ENCODE results near the gene LETM1. TPM values are rescaled to one million over a fixed set of nuclear protein-coding genes. Genes with fewer than 3 reads are reported as not detected.

Gene LETM1
- total and polyA plus RNA-seq, 2 of the 8 experiments (the other 6 are each of a cell fraction or from before 2014, with no cell fraction given): 19.8 to 50.1 TPM

- H3K79me2 ChIP-seq (ENCODE audit: control insufficient read depth in 1 of 2, insufficient read depth in 2 of 2, low read length in 2 of 2): peaks cover 16 to 93% of the 10 kb centered on the region in 2 experiments
- peaks cover 18% of the 10 kb centered on the region for H3K79me1 ChIP-seq (ENCODE audit: low read depth, low read length)
- no peaks in the 10 kb centered on the region for H3K4me1 ChIP-seq (replicated peaks in 1 of 4; ENCODE audit: control insufficient read depth in 3 of 4, insufficient read depth in 4 of 4, low read length in 3 of 4)
- H3K4me3 ChIP-seq (ENCODE audit: extremely low read depth in 1 of 4, insufficient read depth in 2 of 4, low read depth in 3 of 4, low read length in 4 of 4): no peak overlapping the region
- H3K36me3 ChIP-seq (ENCODE audit: control insufficient read depth in 2 of 4, insufficient read depth in 4 of 4, low read length in 3 of 4): no peaks in the 10 kb centered on the region; a peak in 1 of 8 replicates
- no peak overlapping the region for H3K14ac ChIP-seq (ENCODE audit: insufficient read length)
- no peaks in the 10 kb centered on the region for H3K9me3 ChIP-seq (ENCODE audit: insufficient read depth in 2 of 2, low read depth in 1 of 2, low read length in 1 of 2)
- no peak overlapping the region for H2BK15ac ChIP-seq (ENCODE audit: low read length)
- H3K9ac ChIP-seq (replicated peaks in 1 of 4; ENCODE audit: extremely low read depth in 1 of 4, low read depth in 3 of 4, low read length in 3 of 4): no peak overlapping the region
- ChIA-PET CTCF (ENCODE audit: partially characterized antibody) (interaction anchor here (0.7 to 6.2 kb wide), 2 partner anchors 13 to 70 kb away, joined by 4 to 65 read pairs; no protein-coding TSS in a partner anchor), POLR2A (ENCODE audit: partially characterized antibody) (interaction anchor here (1.7 kb wide), 1 partner anchor 15 kb away, joined by 5 read pairs; the partner anchor contains the start of gene NSD2)
- no peak overlapping the region for H2AFZ ChIP-seq (ENCODE audit: low read length)
- H2AK5ac ChIP-seq (ENCODE audit: low read depth, low read length): no peak overlapping the region
- 94% methylated on average over 2 of the region's 2 CpGs; no CpG with 5 or more reads in 1 of the 2 experiments for WGBS, 2 experiments (ENCODE audit: extremely low coverage in 1 of 2, insufficient coverage in 1 of 2, insufficient read length in 1 of 2, insufficient replicate concordance in 2 of 2, low coverage in 1 of 2, low lambda C conversion rate in 2 of 2, missing lambda C conversion rate in 1 of 2)
- H2BK120ac ChIP-seq (replicated peaks; ENCODE audit: low read depth, low read length): no peak overlapping the region
- H2BK12ac ChIP-seq (ENCODE audit: low read depth, low read length): no peak overlapping the region
- no peak overlapping the region for H3K56ac ChIP-seq (replicated peaks; ENCODE audit: insufficient read length, low read depth, low read length)
- H3K27ac ChIP-seq (ENCODE audit: low read depth, low read length): no peak overlapping the region
- peaks cover 31% of the 10 kb centered on the region in 2 experiments for H4K20me1 ChIP-seq (replicated peaks in 1 of 2; ENCODE audit: control insufficient read depth in 1 of 2, insufficient read depth in 2 of 2, low read length in 2 of 2)
- no peak overlapping the region for H4K5ac ChIP-seq (ENCODE audit: insufficient read length, low read depth, low read length)
- DNase-seq (ENCODE audit: low read depth in 1 of 2, low spot score in 2 of 2) (no peak), FAIRE-seq (no peak)
- H2BK5ac ChIP-seq (ENCODE audit: low read depth, low read length): no peak overlapping the region
- no peak overlapping the region for H3K4ac ChIP-seq (replicated peaks; ENCODE audit: insufficient read length, low read depth, low read length)
- no peaks in the 10 kb centered on the region for H3K27me3 ChIP-seq (replicated peaks in 1 of 4; ENCODE audit: control insufficient read depth in 3 of 4, extremely low read depth in 1 of 4, insufficient read depth in 3 of 4, low read length in 3 of 4)
- H3K18ac ChIP-seq (ENCODE audit: extremely low read depth, low read length): no peak overlapping the region
- H3K4me2 ChIP-seq (ENCODE audit: insufficient read depth in 1 of 2, low read depth in 2 of 2, low read length in 2 of 2): no peak overlapping the region
- no peak overlapping the region for H4K91ac ChIP-seq (replicated peaks; ENCODE audit: insufficient read length, low read length)
- H2BK20ac ChIP-seq (ENCODE audit: low read length): no peak overlapping the region
- no peaks in the 10 kb centered on the region for H3K23me2 ChIP-seq (ENCODE audit: low read depth, low read length)
- H3K23ac ChIP-seq (ENCODE audit: insufficient read length): no peak overlapping the region
- H4K8ac ChIP-seq (ENCODE audit: extremely low read depth, insufficient read depth, low read length): no peak overlapping the region
- TF ChIP-seq CEBPB (IDR thresholded peaks at IDR 0.05; ENCODE audit: low read depth, low read length) (no peak), BACH1 (IDR thresholded peaks at IDR 0.05; ENCODE audit: low read length) (no peak), CHD1 (IDR thresholded peaks at IDR 0.05; ENCODE audit: low read depth, low read length) (no peak), SP2 (IDR thresholded peaks at IDR 0.05; ENCODE audit: low read length) (no peak), HDAC6 (IDR thresholded peaks at IDR 0.05; ENCODE audit: low read depth, low read length) (no peak), YY1 (IDR thresholded peaks at IDR 0.05; ENCODE audit: low read depth, low read length) (no peak), JUN (IDR thresholded peaks at IDR 0.05; ENCODE audit: low read depth, low read length) (no peak), TCF12 (IDR thresholded peaks at IDR 0.05; ENCODE audit: low read depth, low read length) (no peak), KDM1A (IDR thresholded peaks at IDR 0.05; ENCODE audit: borderline replicate concordance, low read length) (no peak)
These were observed 29.5 kb upstream of the LETM1 start for GRCh38 chr4:1885414-1885813.
